Naive thymus-derived CD4-positive, alpha-beta T cell (primary cell): ENCODE results near the gene ATG9B. TPM values are rescaled to one million over a fixed set of nuclear protein-coding genes. Genes with fewer than 3 reads are reported as not detected.
A peak's percentile ranks its signal among the peaks of the same experiment; 100 is the strongest.

Source experiments
- ATAC-seq: fragments of 150-1000 bp; cut with Tn5 transposase; 2 replicates; pipeline ENCODE4 v1.10.0; 2021; ENCODE audit warnings: mild to moderate bottlenecking, moderate library complexity
- CTCF ChIA-PET: fragments of 350-600 bp; sonication (Branson Sonifier 250); formaldehyde crosslinking; loops from one replicate; lab custom pipeline; 2021; ENCODE audit warnings: antibody characterized with exemption; lab: Charles Lee
- POLR2A ChIA-PET: fragments of 350-600 bp; sonication (Branson Sonifier 250); formaldehyde crosslinking; loops from one replicate; lab custom pipeline; 2021; ENCODE audit warnings: antibody characterized with exemption, inconsistent platforms; lab: Charles Lee
- DNase-seq, 9 donors: peaks; one replicate each; pipeline versions ENCODE4 v3.0.0 to v3.0.0-alpha.2; 2020 to 2022; ENCODE audit warnings: mixed read lengths in 1 of 9
- H3K27ac ChIP-seq: one replicate; pipeline ENCODE4 v1.7.0; 2013; ENCODE audit warnings: mild to moderate bottlenecking, low read depth, low read length, moderate library complexity
- H3K27me3 ChIP-seq, 2 donors: one replicate each; pipeline ENCODE4 v1.7.0; 2013; ENCODE audit warnings: low read length in 2 of 2, mild to moderate bottlenecking in 2 of 2, moderate library complexity in 2 of 2; ENCODE audit not compliant: control insufficient read depth in 2 of 2, insufficient read depth in 2 of 2
- H3K36me3 ChIP-seq, 3 experiments: 1 replicate in 2 of 3; 2 replicates in 1 of 3; pipeline ENCODE4 v1.7.0; 2013; ENCODE audit warnings: low read length in 3 of 3, mild to moderate bottlenecking in 3 of 3, moderate library complexity in 1 of 3; ENCODE audit not compliant: insufficient read depth in 3 of 3, control insufficient read depth in 2 of 3
- H3K4me1 ChIP-seq, 2 donors: one replicate each; pipeline ENCODE4 v1.7.0; 2013; ENCODE audit warnings: low read length in 2 of 2, mild to moderate bottlenecking in 2 of 2, moderate library complexity in 1 of 2; ENCODE audit not compliant: control insufficient read depth in 2 of 2, insufficient read depth in 2 of 2
- H3K4me3 ChIP-seq: 2 replicates; pipeline ENCODE4 v1.7.0; 2013; ENCODE audit warnings: mild to moderate bottlenecking, low read length
- H3K9me3 ChIP-seq, 3 experiments: 1 replicate in 2 of 3; 2 replicates in 1 of 3; pipeline ENCODE4 v1.7.0; 2013; ENCODE audit warnings: low read length in 3 of 3; ENCODE audit not compliant: control insufficient read depth in 2 of 3
- H3K27ac Mint-ChIP-seq, 9 donors: one replicate each; pipeline ENCODE4 v1.8.0; 2020 to 2022; ENCODE audit warnings: mixed read lengths in 9 of 9, mild to moderate bottlenecking in 8 of 9, moderate library complexity in 5 of 9, inconsistent platforms in 2 of 9
- H3K27me3 Mint-ChIP-seq, 5 donors: one replicate each; pipeline ENCODE4 v1.8.0; 2021 to 2022; ENCODE audit warnings: mixed read lengths in 5 of 5, mild to moderate bottlenecking in 1 of 5
- H3K36me3 Mint-ChIP-seq, 5 donors: one replicate each; pipeline ENCODE4 v1.8.0; 2020 to 2022; ENCODE audit warnings: mixed read lengths in 5 of 5, mild to moderate bottlenecking in 3 of 5, inconsistent platforms in 1 of 5
- H3K4me1 Mint-ChIP-seq, 7 donors: one replicate each; pipeline ENCODE4 v1.8.0; 2020 to 2022; ENCODE audit warnings: mixed read lengths in 7 of 7, mild to moderate bottlenecking in 3 of 7, inconsistent platforms in 1 of 7
- H3K4me3 Mint-ChIP-seq, 10 donors: one replicate each; pipeline ENCODE4 v1.8.0; 2020 to 2022; ENCODE audit warnings: mild to moderate bottlenecking in 10 of 10, mixed read lengths in 10 of 10, moderate library complexity in 6 of 10, inconsistent platforms in 2 of 10
- H3K9me3 Mint-ChIP-seq, 11 donors: one replicate each; pipeline ENCODE4 v1.8.0; 2020 to 2022; ENCODE audit warnings: mixed read lengths in 11 of 11, mild to moderate bottlenecking in 4 of 11, inconsistent platforms in 1 of 11, moderate library complexity in 1 of 11
- intact Hi-C, 2 donors: fragments of 100-400 bp; cut with micrococcal nuclease; formaldehyde crosslinking; loops; one replicate each; pipeline ENCODE4 v1.15.1; 2023
- polyA plus RNA-seq, 2 donors: library from polyadenylated mRNA; unstranded; fragments of 300-500 nt; fragmentation: Illumina TruSeq; gene quantifications; one replicate each; pipeline ENCODE4 v1.2.3, GENCODE V29; 2021
- total RNA-seq, 6 experiments: library from RNA in 5 of 6; stranded (reverse) in 5 of 6; gene quantifications; 1 replicate in 5 of 6; 2 replicates in 1 of 6; pipeline ENCODE4 v1.2.3 and lab custom pipeline; 2021 to 2026

The ATG9B gene
- total and polyA plus RNA-seq, 7 experiments from 2014 or later: 11.3 to 49.4 (median 27.0) TPM

DNA sequence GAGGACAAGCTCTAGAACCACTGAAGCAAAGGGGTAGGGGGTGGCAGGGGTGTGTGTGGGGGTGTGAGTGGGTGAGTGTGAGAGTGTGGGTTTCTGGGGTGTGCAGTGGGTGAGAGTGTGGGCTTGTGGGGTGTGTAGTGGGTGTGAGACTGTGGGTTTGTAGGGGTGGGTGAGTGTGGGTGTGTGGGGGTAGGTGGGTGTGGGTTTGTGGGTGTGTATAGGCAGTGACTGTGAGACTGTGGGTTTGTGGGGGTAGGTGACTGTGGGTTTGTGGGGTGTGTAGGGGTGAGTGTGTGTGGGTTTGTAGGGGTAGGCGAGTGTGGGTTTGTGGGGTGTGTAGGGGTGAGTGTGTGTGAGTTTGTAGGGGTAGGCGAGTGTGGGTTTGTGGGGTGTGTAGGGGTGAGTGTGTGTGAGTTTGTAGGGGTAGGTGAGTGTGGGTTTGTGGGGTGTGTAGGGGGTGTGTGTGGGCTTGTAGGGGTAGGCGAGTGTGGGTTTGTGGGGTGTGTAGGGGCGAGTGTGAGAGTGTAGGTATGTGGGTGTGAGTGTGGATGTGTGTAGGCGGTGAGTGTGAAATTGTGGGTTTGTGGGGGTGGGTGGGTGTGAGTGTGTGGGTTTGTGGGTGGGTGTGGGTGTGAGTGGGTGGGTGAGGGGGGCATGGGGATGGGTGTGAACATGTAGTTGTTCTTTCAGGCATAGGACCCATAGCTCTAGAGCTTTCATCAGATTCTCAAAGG is 24.6 kb downstream of the ATG9B start:
- H3K27me3 ChIP-seq: no peaks in the 10 kb centered on the region
- Mint-ChIP-seq H3K27ac (peak overlapping the region in 1 of 9 donors; percentile 33), H3K27me3 (no peaks in the 10 kb centered on the region), H3K4me3 (peak overlapping the region in 1 of 10 donors; percentile 39), H3K9me3 (peaks cover 0 to 2% (median 0%) of the 10 kb centered on the region in 11 donors), H3K36me3 (peaks cover 0 to 21% (median 7%) of the 10 kb centered on the region in 5 donors), H3K4me1 (peaks cover 14 to 48% (median 36%) of the 10 kb centered on the region in 7 donors)
- peaks cover 8 to 48% of the 10 kb centered on the region in 2 donors for H3K4me1 ChIP-seq
- peak overlapping the region; percentile 29 for H3K27ac ChIP-seq
- ATAC-seq: peak; percentile 46
- ChIA-PET POLR2A (interaction anchor here (1.0 to 1.7 kb wide), 2 partner anchors 11 to 13 kb away, joined by 3 to 5 read pairs; no protein-coding TSS in a partner anchor), CTCF (no interaction called here)
- no peak overlapping the region for H3K4me3 ChIP-seq
- H3K9me3 ChIP-seq: no peaks in the 10 kb centered on the region
- DNase-seq: no peak
- peaks cover 0 to 20% (median 0%) of the 10 kb centered on the region in 3 experiments for H3K36me3 ChIP-seq
- intact Hi-C loops: no loop called here

DNA sequence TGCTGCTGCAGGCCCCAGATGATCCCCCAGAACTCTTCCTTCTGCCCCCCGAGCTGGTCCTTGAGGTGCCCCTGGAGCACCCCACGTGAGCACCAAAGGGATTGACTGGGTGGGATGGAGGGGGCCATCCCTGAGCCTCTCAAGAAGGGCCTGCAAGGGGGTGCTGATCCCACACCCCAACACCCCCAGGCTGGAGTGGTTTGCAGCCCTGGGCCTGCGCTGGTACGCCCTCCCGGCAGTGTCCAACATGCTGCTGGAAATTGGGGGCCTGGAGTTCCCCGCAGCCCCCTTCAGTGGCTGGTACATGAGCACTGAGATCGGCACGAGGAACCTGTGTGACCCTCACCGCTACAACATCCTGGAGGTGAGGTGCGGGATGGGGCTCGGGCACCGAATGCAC is 25.3 kb downstream of the ATG9B start:
- Mint-ChIP-seq H3K27me3 (no peaks in the 10 kb centered on the region), H3K4me3 (peak overlapping the region in 1 of 10 donors; percentile 39), H3K27ac (peak overlapping the region in 1 of 9 donors; percentile 33), H3K9me3 (peaks cover 0 to 2% (median 0%) of the 10 kb centered on the region in 11 donors), H3K4me1 (peaks cover 14 to 52% (median 40%) of the 10 kb centered on the region in 7 donors), H3K36me3 (peaks cover 0 to 17% (median 3%) of the 10 kb centered on the region in 5 donors)
- Histone ChIP-seq H3K27me3 (no peaks in the 10 kb centered on the region), H3K36me3 (peaks cover 0 to 20% (median 0%) of the 10 kb centered on the region in 3 experiments), H3K4me3 (no peak overlapping the region), H3K27ac (no peak overlapping the region), H3K9me3 (no peaks in the 10 kb centered on the region), H3K4me1 (peaks cover 8 to 55% of the 10 kb centered on the region in 2 donors)
- DNase-seq (no peak), ATAC-seq (no peak)
- ChIA-PET CTCF (interaction anchor here (1.6 kb wide), 1 partner anchor 15 kb away, joined by 4 read pairs; no protein-coding TSS in a partner anchor), POLR2A (interaction anchor here (0.7 to 3.4 kb wide), 5 partner anchors 9 to 20 kb away, joined by 3 to 17 read pairs (median 4); no protein-coding TSS in a partner anchor)
- intact Hi-C loops: no loop called here

DNA sequence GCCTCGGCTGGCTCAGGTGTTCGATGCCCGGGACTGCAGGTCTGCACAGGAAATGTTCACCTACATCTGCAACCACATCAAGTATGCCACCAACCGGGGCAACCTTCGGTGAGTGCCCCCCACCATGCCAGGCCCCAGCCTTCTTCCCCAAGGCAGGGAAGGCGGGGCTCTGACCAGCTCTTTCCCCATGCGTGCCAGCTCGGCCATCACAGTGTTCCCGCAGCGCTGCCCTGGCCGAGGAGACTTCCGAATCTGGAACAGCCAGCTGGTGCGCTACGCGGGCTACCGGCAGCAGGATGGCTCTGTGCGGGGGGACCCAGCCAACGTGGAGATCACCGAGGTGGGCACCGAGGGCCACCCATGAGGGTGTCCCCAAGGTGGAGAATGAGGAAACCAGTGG is 26.0 kb downstream of the ATG9B start:
- H3K36me3 ChIP-seq: peaks cover 0 to 20% (median 0%) of the 10 kb centered on the region in 3 experiments
- peak overlapping the region in 5 of 10 donors; percentile 20 to 69 (median 55) for H3K4me3 Mint-ChIP-seq
- ATAC-seq (no peak), DNase-seq (no peak)
- intact Hi-C loops: no loop called here
- no peak overlapping the region for H3K27ac ChIP-seq
- no peaks in the 10 kb centered on the region for H3K27me3 ChIP-seq
- peaks cover 8 to 59% of the 10 kb centered on the region in 2 donors for H3K4me1 ChIP-seq
- no peaks in the 10 kb centered on the region for H3K27me3 Mint-ChIP-seq
- H3K27ac Mint-ChIP-seq: peak overlapping the region in 3 of 9 donors; percentile 19 to 67 (median 32)
- H3K9me3 ChIP-seq: no peaks in the 10 kb centered on the region
- peaks cover 0 to 13% (median 2%) of the 10 kb centered on the region in 5 donors for H3K36me3 Mint-ChIP-seq
- POLR2A ChIA-PET: interaction anchor here (0.6 to 3.4 kb wide), 4 partner anchors 10 to 24 kb away, joined by 3 to 17 read pairs (median 4); no protein-coding TSS in a partner anchor
- peaks cover 0 to 2% (median 0%) of the 10 kb centered on the region in 11 donors for H3K9me3 Mint-ChIP-seq
- CTCF ChIA-PET: interaction anchor here (0.7 to 1.6 kb wide), 2 partner anchors 9 to 16 kb away, joined by 3 to 4 read pairs; no protein-coding TSS in a partner anchor
- H3K4me1 Mint-ChIP-seq: peaks cover 14 to 57% (median 40%) of the 10 kb centered on the region in 7 donors
- no peak overlapping the region for H3K4me3 ChIP-seq

DNA sequence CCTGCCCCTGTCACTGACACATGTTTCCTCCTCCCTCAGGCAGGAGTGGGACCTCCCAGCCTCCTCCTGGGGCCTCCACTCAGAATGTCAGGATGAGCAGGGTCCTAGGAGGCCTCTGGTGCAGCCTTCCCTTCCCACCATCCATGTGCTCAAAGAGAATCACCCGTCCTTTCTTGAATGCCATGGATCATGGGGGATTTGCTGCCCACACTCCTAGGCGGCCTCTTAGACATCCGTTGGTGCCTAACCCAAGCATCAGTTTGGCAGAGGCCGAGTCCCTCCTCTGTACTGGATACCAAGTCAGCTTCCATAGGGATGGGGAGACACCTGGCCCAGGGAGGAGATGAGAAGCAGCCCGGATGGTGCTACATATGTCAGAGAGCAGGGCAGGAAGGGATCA is 26.5 kb downstream of the ATG9B start:
- Histone ChIP-seq H3K4me1 (peaks cover 8 to 59% of the 10 kb centered on the region in 2 donors), H3K4me3 (no peak overlapping the region), H3K27me3 (no peaks in the 10 kb centered on the region), H3K36me3 (peaks cover 0 to 17% (median 0%) of the 10 kb centered on the region in 3 experiments), H3K9me3 (no peaks in the 10 kb centered on the region), H3K27ac (no peak overlapping the region)
- Mint-ChIP-seq H3K27ac (peak overlapping the region in 2 of 9 donors; percentile 10 to 32), H3K9me3 (peaks cover 0 to 2% (median 0%) of the 10 kb centered on the region in 11 donors), H3K4me3 (peak overlapping the region in 8 of 10 donors; percentile 33 to 69 (median 48)), H3K27me3 (no peaks in the 10 kb centered on the region), H3K36me3 (peaks cover 0 to 11% (median 2%) of the 10 kb centered on the region in 5 donors), H3K4me1 (peaks cover 14 to 60% (median 40%) of the 10 kb centered on the region in 7 donors)
- intact Hi-C loops: no loop called here
- CTCF ChIA-PET: interaction anchor here (1.4 to 1.6 kb wide), 2 partner anchors 9 to 16 kb away, joined by 3 to 4 read pairs; no protein-coding TSS in a partner anchor
- ATAC-seq (no peak), DNase-seq (no peak)
- POLR2A ChIA-PET: interaction anchor here (0.6 to 3.4 kb wide), 6 partner anchors 8 to 24 kb away, joined by 3 to 17 read pairs (median 4); no protein-coding TSS in a partner anchor

DNA sequence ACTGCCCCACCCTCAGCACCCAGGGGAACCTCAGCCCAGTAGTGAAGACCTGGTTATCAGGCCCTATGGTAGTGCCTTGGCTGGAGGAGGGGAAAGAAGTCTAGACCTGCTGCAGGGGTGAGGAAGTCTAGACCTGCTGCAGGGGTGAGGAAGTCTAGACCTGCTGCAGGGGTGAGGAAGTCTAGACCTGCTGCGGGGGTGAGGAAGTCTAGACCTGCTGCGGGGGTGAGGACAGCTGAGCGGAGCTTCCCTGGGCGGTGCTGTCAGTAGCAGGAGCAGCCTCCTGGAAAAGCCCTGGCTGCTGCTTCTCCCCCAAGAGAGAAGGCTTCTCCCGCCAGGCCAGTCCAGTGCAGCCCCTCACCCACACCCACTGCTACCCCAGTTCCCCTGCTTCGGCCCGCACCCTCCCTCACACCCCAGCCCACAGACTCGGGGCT is 27.2 kb downstream of the ATG9B start:
- ChIA-PET CTCF (interaction anchor here (0.8 to 1.6 kb wide), 4 partner anchors 8 to 17 kb away, joined by 3 to 4 read pairs (median 3); no protein-coding TSS in a partner anchor), POLR2A (interaction anchor here (1.0 to 3.4 kb wide), 7 partner anchors 8 to 22 kb away, joined by 3 to 17 read pairs (median 4); no protein-coding TSS in a partner anchor)
- Histone ChIP-seq H3K9me3 (no peaks in the 10 kb centered on the region), H3K4me1 (peaks cover 8 to 59% of the 10 kb centered on the region in 2 donors), H3K27me3 (no peaks in the 10 kb centered on the region), H3K27ac (no peak overlapping the region), H3K36me3 (peaks cover 0 to 10% (median 0%) of the 10 kb centered on the region in 3 experiments), H3K4me3 (no peak overlapping the region)
- H3K4me3 Mint-ChIP-seq: peak overlapping the region in 6 of 10 donors; percentile 6 to 69 (median 51)
- peaks cover 14 to 64% (median 40%) of the 10 kb centered on the region in 7 donors for H3K4me1 Mint-ChIP-seq
- no peak for ATAC-seq
- peak overlapping the region in 1 of 9 donors; percentile 41 for H3K27ac Mint-ChIP-seq
- H3K9me3 Mint-ChIP-seq: peaks cover 0 to 5% (median 3%) of the 10 kb centered on the region in 11 donors
- no peaks in the 10 kb centered on the region for H3K27me3 Mint-ChIP-seq
- peak in 1 of 9 donors; percentile 21 for DNase-seq
- peaks cover 0 to 7% (median 3%) of the 10 kb centered on the region in 5 donors for H3K36me3 Mint-ChIP-seq
- intact Hi-C loops: no loop called here
